HG02943 (cell line): ENCODE data around the gene ANKRD24.
"Not testable (repeated sequence)": the region's sequence is repeated elsewhere in the genome, so short reads cannot be mapped to it uniquely, and the experiment has no call there.

Source experiments
- ATAC-seq: cut with Tn5 transposase; IDR thresholded peaks from one replicate; pipeline ENCODE4 v1.9.1; 2021; ENCODE audit warnings: mild to moderate bottlenecking, low read depth, moderate library complexity; ENCODE audit not compliant: unreplicated experiment

Gene ANKRD24

GRCh38 chr19:4267101-4267900, 84.8 kb downstream of the ANKRD24 start:
- ATAC-seq = no peak

- no peak for ATAC-seq
These were observed 85.7 kb downstream of the ANKRD24 start for GRCh38 chr19:4267901-4268815.

GRCh38 chr19:4268816-4269430, 86.4 kb downstream of the ANKRD24 start:
- ATAC-seq = no peak

- no peak for ATAC-seq
These were observed 90.4 kb downstream of the ANKRD24 start for GRCh38 chr19:4272894-4273293.

DNA sequence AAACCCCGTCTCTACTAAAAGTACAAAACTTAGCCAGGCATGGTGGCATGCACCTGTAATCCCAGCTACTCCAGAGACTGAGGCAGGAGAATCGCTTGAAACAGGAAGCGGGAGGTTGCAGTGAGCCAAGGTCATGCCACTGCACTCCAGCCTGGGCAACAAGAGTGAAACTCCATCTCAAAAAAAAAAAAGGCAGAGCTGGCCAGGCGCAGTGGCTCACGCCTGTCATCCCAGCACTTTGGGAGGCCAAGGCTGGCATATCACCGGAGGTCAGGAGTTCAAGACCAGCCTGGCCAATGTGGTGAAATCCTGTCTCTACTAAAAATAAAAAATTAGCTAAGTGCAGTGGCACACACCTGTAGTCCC, 91.8 kb downstream of the ANKRD24 start:
- ATAC-seq = not testable (repeated sequence)
